DND-41 (cell line): ENCODE measurements around the gene PLEKHA7.

Experiments
- ATAC-seq: fragments of 200-7000 bp; cut with Tn5 transposase; 3 replicates; pipeline ENCODE4 v1.9.1; 2021; ENCODE audit warnings: low read depth; ENCODE audit not compliant: insufficient read depth
- DNase-seq: peaks from one replicate; pipeline ENCODE4 v3.0.0-alpha.2; 2020
- H2AFZ ChIP-seq: 2 replicates; pipeline ENCODE4 v1.6.0; 2012; ENCODE audit warnings: low read depth, low read length
- H3K27ac ChIP-seq: 2 replicates; pipeline ENCODE4 v1.5.1; 2012; ENCODE audit warnings: low read length, inconsistent platforms
- H3K27me3 ChIP-seq: fragments of 200-600 bp; sonication (generic); 2 replicates; pipeline ENCODE4 v1.6.0; 2012; ENCODE audit warnings: low read length, mild to moderate bottlenecking, inconsistent platforms; ENCODE audit not compliant: insufficient read depth, poor library complexity
- H3K36me3 ChIP-seq: 2 replicates; pipeline ENCODE4 v1.5.1; 2012; ENCODE audit warnings: low read length, inconsistent platforms; ENCODE audit not compliant: insufficient read depth
- H3K4me1 ChIP-seq: 2 replicates; pipeline ENCODE4 v1.5.1; 2012; ENCODE audit warnings: mild to moderate bottlenecking, low read length; ENCODE audit not compliant: insufficient read depth
- H3K4me2 ChIP-seq: 2 replicates; pipeline ENCODE4 v1.6.0; 2012; ENCODE audit warnings: mild to moderate bottlenecking, moderate library complexity, low read length, inconsistent platforms; ENCODE audit not compliant: insufficient read depth
- H3K4me3 ChIP-seq, 2 experiments: fragments of 200-600 bp in 1 of 2; shearing (Covaris generic) in 1 of 2; 2 replicates each; pipeline ENCODE4 v1.5.1; 2012 to 2016; ENCODE audit warnings: inconsistent platforms in 2 of 2, low read length in 2 of 2, mild to moderate bottlenecking in 2 of 2, low read depth in 1 of 2, moderate library complexity in 1 of 2
- H3K79me2 ChIP-seq: 2 replicates; pipeline ENCODE4 v1.6.0; 2012; ENCODE audit warnings: low read length, inconsistent platforms; ENCODE audit not compliant: insufficient read depth
- H3K9ac ChIP-seq: 2 replicates; pipeline ENCODE4 v1.6.0; 2012; ENCODE audit warnings: low read depth, mild to moderate bottlenecking, inconsistent platforms, low read length, moderate library complexity
- H3K9me3 ChIP-seq: 2 replicates; pipeline ENCODE4 v1.5.1; 2012; ENCODE audit warnings: low read length, moderate library complexity, mild to moderate bottlenecking, inconsistent platforms; ENCODE audit not compliant: insufficient read depth, severe bottlenecking
- H4K20me1 ChIP-seq: 2 replicates; pipeline ENCODE4 v1.6.0; 2012; ENCODE audit warnings: low read length; ENCODE audit not compliant: insufficient read depth
- CTCF ChIP-seq: IDR thresholded peaks from 2 replicates; pipeline ENCODE4 v1.5.1; 2012; ENCODE audit warnings: borderline replicate concordance, low read length, moderate library complexity, mild to moderate bottlenecking; ENCODE audit not compliant: poor library complexity, severe bottlenecking; ENCODE audit errors: extremely low read depth
- EZH2 ChIP-seq: IDR thresholded peaks from 3 replicates; pipeline ENCODE4 v1.6.1; 2012; ENCODE audit warnings: borderline replicate concordance, low read depth, mild to moderate bottlenecking, moderate library complexity, low read length, inconsistent platforms; ENCODE audit not compliant: severe bottlenecking

The PLEKHA7 gene

GRCh38 chr11:16811136-16812020 lies 202.8 kb downstream of the PLEKHA7 start:
- H3K9me3 ChIP-seq: no peaks in the 10 kb centered on the region
- H3K4me1 ChIP-seq: no peaks in the 10 kb centered on the region
- DNase-seq: no peak
- H4K20me1 ChIP-seq: no peaks in the 10 kb centered on the region
- no peak overlapping the region for H3K9ac ChIP-seq
- no peak for ATAC-seq
- no peak overlapping the region for H2AFZ ChIP-seq
- no peak overlapping the region for H3K27ac ChIP-seq
- peaks cover 17% of the 10 kb centered on the region for H3K27me3 ChIP-seq
- no peaks in the 10 kb centered on the region for H3K79me2 ChIP-seq
- no peak overlapping the region for H3K4me3 ChIP-seq
- H3K36me3 ChIP-seq: no peaks in the 10 kb centered on the region
- TF ChIP-seq EZH2 (no peak), CTCF (no peak)
- no peak overlapping the region for H3K4me2 ChIP-seq

- Histone ChIP-seq H4K20me1 (no peaks in the 10 kb centered on the region), H3K27me3 (peaks cover 17% of the 10 kb centered on the region), H3K27ac (no peak overlapping the region), H2AFZ (no peak overlapping the region), H3K36me3 (no peaks in the 10 kb centered on the region), H3K79me2 (no peaks in the 10 kb centered on the region), H3K4me2 (no peak overlapping the region), H3K4me3 (no peak overlapping the region), H3K4me1 (no peaks in the 10 kb centered on the region), H3K9me3 (no peaks in the 10 kb centered on the region), H3K9ac (no peak overlapping the region)
- TF ChIP-seq CTCF (no peak), EZH2 (no peak)
- no peak for ATAC-seq
- no peak for DNase-seq
Measured at GRCh38 chr11:16809886-16810668, 204.1 kb downstream of the PLEKHA7 start.

GRCh38 chr11:16807306-16807705 lies 206.9 kb downstream of the PLEKHA7 start:
- Histone ChIP-seq H3K9me3 (no peaks in the 10 kb centered on the region), H2AFZ (no peak overlapping the region), H3K4me1 (no peaks in the 10 kb centered on the region), H3K27ac (no peak overlapping the region), H3K4me2 (no peak overlapping the region), H3K79me2 (no peaks in the 10 kb centered on the region), H3K9ac (no peak overlapping the region), H3K36me3 (no peaks in the 10 kb centered on the region), H3K4me3 (no peak overlapping the region), H3K27me3 (no peaks in the 10 kb centered on the region), H4K20me1 (no peaks in the 10 kb centered on the region)
- no peak for ATAC-seq
- no peak for DNase-seq
- TF ChIP-seq EZH2: no peak

GRCh38 chr11:16806791-16807190 lies 207.4 kb downstream of the PLEKHA7 start:
- Histone ChIP-seq H3K4me3 (no peak overlapping the region), H3K4me1 (no peaks in the 10 kb centered on the region), H3K4me2 (no peak overlapping the region), H3K27ac (no peak overlapping the region), H3K9me3 (no peaks in the 10 kb centered on the region), H3K27me3 (no peaks in the 10 kb centered on the region), H3K9ac (no peak overlapping the region), H4K20me1 (no peaks in the 10 kb centered on the region), H2AFZ (no peak overlapping the region), H3K79me2 (no peaks in the 10 kb centered on the region), H3K36me3 (no peaks in the 10 kb centered on the region)
- no peak for DNase-seq
- no peak for TF ChIP-seq CTCF
- TF ChIP-seq EZH2: no peak
- ATAC-seq: no peak
